Caco-2 (cell line): Measurements from ENCODE around the gene MGLL. TPM values are rescaled to one million over a fixed set of nuclear protein-coding genes. Genes with fewer than 3 reads are reported as not detected.

Experiments
- BruUV-seq: library from RNA; stranded (reverse); fragments of 400-500 nt; replicated peaks from 2 replicates; lab custom pipeline; 2021; lab: Mats Ljungman, UMichigan
- CTCF ChIA-PET: fragments of 300-600 bp; sonication (Branson Sonifier 250); formaldehyde crosslinking; loops from one replicate; lab custom pipeline; 2022; ENCODE audit warnings: antibody characterized with exemption; lab: Charles Lee
- POLR2A ChIA-PET: fragments of 300-600 bp; sonication (Branson Sonifier 250); formaldehyde crosslinking; loops from one replicate; lab custom pipeline; 2022; ENCODE audit warnings: antibody characterized with exemption; lab: Charles Lee
- DNase-seq, 2 experiments: peaks; one replicate each; pipeline versions ENCODE4 v3.0.0 to v3.0.0-alpha.2; 2020 to 2022
- H3K27me3 ChIP-seq: replicated peaks from 2 replicates; pipeline ENCODE4 v1.6.0; 2011; ENCODE audit warnings: low read length; ENCODE audit not compliant: control insufficient read depth, insufficient read depth
- H3K36me3 ChIP-seq: 2 replicates; pipeline ENCODE4 v1.5.1; 2011; ENCODE audit warnings: low read length; ENCODE audit not compliant: control insufficient read depth, insufficient read depth
- H3K4me1 ChIP-seq: fragments of 250-450 bp; sonication (Bioruptor Pico); 2 replicates; pipeline ENCODE4 v1.5.1; 2020; ENCODE audit warnings: mild to moderate bottlenecking
- H3K4me3 ChIP-seq: 2 replicates; pipeline ENCODE4 v1.5.1; 2011; ENCODE audit warnings: low read depth, mild to moderate bottlenecking, control low read depth, low read length
- H3K9me3 ChIP-seq: fragments of 250-450 bp; sonication (Bioruptor Pico); 2 replicates; pipeline ENCODE4 v1.5.1; 2020; ENCODE audit warnings: mild to moderate bottlenecking, moderate library complexity
- H3K27ac Mint-ChIP-seq: one replicate; pipeline ENCODE4 v1.8.0; 2022; ENCODE audit warnings: mixed read lengths; ENCODE audit not compliant: unreplicated experiment
- H3K27me3 Mint-ChIP-seq: one replicate; pipeline ENCODE4 v1.8.0; 2022; ENCODE audit warnings: mixed read lengths; ENCODE audit not compliant: insufficient read depth, unreplicated experiment
- H3K36me3 Mint-ChIP-seq: one replicate; pipeline ENCODE4 v1.8.0; 2022; ENCODE audit warnings: mild to moderate bottlenecking, mixed read lengths; ENCODE audit not compliant: insufficient read depth, unreplicated experiment
- H3K4me1 Mint-ChIP-seq: one replicate; pipeline ENCODE4 v1.8.0; 2022; ENCODE audit warnings: low read depth, mixed read lengths; ENCODE audit not compliant: unreplicated experiment
- H3K4me3 Mint-ChIP-seq: one replicate; pipeline ENCODE4 v1.8.0; 2022; ENCODE audit warnings: mild to moderate bottlenecking, moderate library complexity, mixed read lengths; ENCODE audit not compliant: unreplicated experiment
- H3K9me3 Mint-ChIP-seq: one replicate; pipeline ENCODE4 v1.8.0; 2022; ENCODE audit warnings: mixed read lengths; ENCODE audit not compliant: unreplicated experiment
- CTCF ChIP-seq, 2 experiments: fragments of 200-600 bp in 1 of 2; IDR thresholded peaks; 1 replicate in 1 of 2; 2 replicates in 1 of 2; pipeline versions ENCODE4 v1.5.1 to v1.8.0; 2011 to 2022; ENCODE audit warnings: antibody characterized with exemption in 1 of 2, control low read depth in 1 of 2, inconsistent platforms in 1 of 2, low read depth in 1 of 2, low read length in 1 of 2, mild to moderate bottlenecking in 1 of 2, moderate library complexity in 1 of 2; ENCODE audit not compliant: insufficient read depth in 1 of 2, severe bottlenecking in 1 of 2, unreplicated experiment in 1 of 2
- intact Hi-C: fragments of 100-400 bp; cut with micrococcal nuclease; formaldehyde crosslinking; loops from one replicate; pipeline ENCODE4 v1.10.0; 2022; ENCODE audit not compliant: unreplicated experiment
- total RNA-seq: library from RNA; stranded (reverse); gene quantifications from 2 replicates; pipeline ENCODE4 v1.2.3, GENCODE V29; 2022

MGLL gene
- total RNA-seq, 1 experiment from 2014 or later: 7.8 TPM

GRCh38 chr3:127654374-127654773, 167.9 kb downstream of the MGLL start:
- no TSS peak for BruUV-seq
- no peaks in the 10 kb centered on the region for H3K27me3 Mint-ChIP-seq
- no peak for DNase-seq
- Histone ChIP-seq H3K36me3 (no peaks in the 10 kb centered on the region; the same call in 1 of the 2 replicates), H3K4me1 (no peaks in the 10 kb centered on the region), H3K9me3 (no peaks in the 10 kb centered on the region), H3K4me3 (no peak overlapping the region), H3K27me3 (no peaks in the 10 kb centered on the region)
- CTCF ChIA-PET: no interaction called here
- no peaks in the 10 kb centered on the region for H3K36me3 Mint-ChIP-seq
- no peaks in the 10 kb centered on the region for H3K4me1 Mint-ChIP-seq
- POLR2A ChIA-PET: no interaction called here
- H3K4me3 Mint-ChIP-seq: no peak overlapping the region
- H3K9me3 Mint-ChIP-seq: no peaks in the 10 kb centered on the region
- H3K27ac Mint-ChIP-seq: no peak overlapping the region
- TF ChIP-seq CTCF (IDR thresholded peaks at IDR 0.05; ENCODE audit: insufficient read depth in 1 of 2, low read depth in 1 of 2, low read length in 1 of 2, severe bottlenecking in 1 of 2, unreplicated experiment in 1 of 2): no peak
- intact Hi-C loops: loop anchor here (5.0 kb wide), 1 partner anchor 38 kb away; no protein-coding TSS in a partner anchor

GRCh38 chr3:127652246-127652995, 169.9 kb downstream of the MGLL start:
- H3K36me3 ChIP-seq: no peaks in the 10 kb centered on the region; the same call in 1 of the 2 replicates
- Mint-ChIP-seq H3K27me3 (no peaks in the 10 kb centered on the region), H3K27ac (peak overlapping the region; percentile 41), H3K9me3 (no peaks in the 10 kb centered on the region), H3K36me3 (no peaks in the 10 kb centered on the region), H3K4me1 (no peaks in the 10 kb centered on the region), H3K4me3 (no peak overlapping the region)
- peak in 1 of 2 experiments; percentile 69 for DNase-seq
- TF ChIP-seq CTCF (IDR thresholded peaks at IDR 0.05; ENCODE audit: insufficient read depth in 1 of 2, low read depth in 1 of 2, low read length in 1 of 2, severe bottlenecking in 1 of 2, unreplicated experiment in 1 of 2): peak; percentile 71 to 77
- BruUV-seq: no TSS peak
- no peaks in the 10 kb centered on the region for H3K4me1 ChIP-seq
- ChIA-PET POLR2A (no interaction called here), CTCF (interaction anchor here (0.9 to 2.3 kb wide), 2 partner anchors 18 to 307 kb away, joined by 3 to 4 read pairs; no protein-coding TSS in a partner anchor)
- H3K27me3 ChIP-seq: no peaks in the 10 kb centered on the region
- no peak overlapping the region for H3K4me3 ChIP-seq
- intact Hi-C loops: loop anchor here (1.0 to 5.0 kb wide), 3 partner anchors 40 to 319 kb away; no protein-coding TSS in a partner anchor
- no peaks in the 10 kb centered on the region for H3K9me3 ChIP-seq

GRCh38 chr3:127651516-127652172, 170.7 kb downstream of the MGLL start:
- CTCF ChIA-PET: interaction anchor here (0.5 to 2.3 kb wide), 3 partner anchors 17 to 308 kb away, joined by 3 to 4 read pairs (median 3); no protein-coding TSS in a partner anchor
- no TSS peak for BruUV-seq
- no peak for DNase-seq
- Histone ChIP-seq H3K4me3 (no peak overlapping the region), H3K27me3 (no peaks in the 10 kb centered on the region), H3K9me3 (no peaks in the 10 kb centered on the region), H3K4me1 (no peaks in the 10 kb centered on the region), H3K36me3 (no peaks in the 10 kb centered on the region; the same call in 1 of the 2 replicates)
- no peak for TF ChIP-seq CTCF (IDR thresholded peaks at IDR 0.05; ENCODE audit: insufficient read depth in 1 of 2, low read depth in 1 of 2, low read length in 1 of 2, severe bottlenecking in 1 of 2, unreplicated experiment in 1 of 2)
- H3K4me3 Mint-ChIP-seq: no peak overlapping the region
- no peak overlapping the region for H3K27ac Mint-ChIP-seq
- H3K27me3 Mint-ChIP-seq: no peaks in the 10 kb centered on the region
- H3K9me3 Mint-ChIP-seq: no peaks in the 10 kb centered on the region
- POLR2A ChIA-PET: interaction anchor here (0.5 to 0.6 kb wide), 2 partner anchors 19 to 36 kb away, joined by 3 to 4 read pairs; no protein-coding TSS in a partner anchor
- no peaks in the 10 kb centered on the region for H3K4me1 Mint-ChIP-seq
- H3K36me3 Mint-ChIP-seq: no peaks in the 10 kb centered on the region
- intact Hi-C loops: loop anchor here (1.0 to 5.0 kb wide), 3 partner anchors 41 to 320 kb away; no protein-coding TSS in a partner anchor
